ENCODE results near the gene ASPHD2. TPM values are rescaled to one million over a fixed set of nuclear protein-coding genes. Genes with fewer than 3 reads are reported as not detected.

ASPHD2 gene
- total and polyA plus RNA-seq, 11 donors: 0.07 to 1.5 (median 0.14) TPM; not detected in 2

- Histone ChIP-seq H3K27me3 (peaks cover 0 to 58% (median 4%) of the 10 kb centered on the region in 9 donors), H3K9me3 (no peaks in the 10 kb centered on the region), H3K4me1 (peaks cover 0 to 8% (median 0%) of the 10 kb centered on the region in 12 donors), H3K4me3 (no peak overlapping the region), H3K27ac (no peak overlapping the region), H3K36me3 (no peaks in the 10 kb centered on the region)
- intact Hi-C loops (cut with DNase I): loop anchor here in 1 of 10 donors (10.0 kb wide), 1 partner anchor 45 kb away; no protein-coding TSS in a partner anchor
- no peak for ATAC-seq
- TF ChIP-seq POLR2A (IDR thresholded peaks at IDR 0.05): no peak
- TF ChIP-seq CTCF (IDR thresholded peaks at IDR 0.05): no peak
- 48 to 59% (median 51%) methylated on average over 5 of the region's 5 CpGs for WGBS, 4 donors
- DNase-seq: no peak
Measured at GRCh38 chr22:26409719-26410335, 19.2 kb upstream of the ASPHD2 start.

DNA sequence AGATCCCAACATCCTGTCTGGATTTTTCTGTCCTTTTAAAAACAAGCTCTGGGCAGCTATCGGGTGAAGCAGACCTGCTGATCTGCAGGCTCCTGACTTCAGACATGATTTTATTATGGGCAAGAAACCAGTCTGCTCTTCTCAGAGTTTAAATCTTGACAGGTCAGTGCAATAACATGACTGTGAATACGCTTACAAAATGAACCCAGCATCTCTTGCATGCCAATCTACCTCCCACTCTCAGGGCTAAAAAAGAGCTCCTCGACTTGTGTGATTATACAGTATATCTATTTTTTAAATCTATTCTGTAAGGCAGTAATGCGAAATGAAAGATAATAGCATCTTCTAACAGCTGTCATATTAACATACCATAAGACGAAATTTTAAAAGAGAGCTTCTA lies 18.7 kb upstream of the ASPHD2 start:
- 54 to 74% (median 63%) methylated on average over 5 of the region's 5 CpGs for WGBS, 4 donors
- DNase-seq: no peak
- Histone ChIP-seq H3K36me3 (no peaks in the 10 kb centered on the region), H3K9me3 (no peaks in the 10 kb centered on the region), H3K27me3 (peaks cover 0 to 61% (median 9%) of the 10 kb centered on the region in 9 donors), H3K27ac (no peak overlapping the region), H3K4me1 (peaks cover 0 to 3% (median 0%) of the 10 kb centered on the region in 12 donors), H3K4me3 (no peak overlapping the region)
- intact Hi-C loops (cut with DNase I): no loop called here
- no peak for ATAC-seq
- TF ChIP-seq CTCF (IDR thresholded peaks at IDR 0.05) (no peak), POLR2A (IDR thresholded peaks at IDR 0.05) (no peak)

DNA sequence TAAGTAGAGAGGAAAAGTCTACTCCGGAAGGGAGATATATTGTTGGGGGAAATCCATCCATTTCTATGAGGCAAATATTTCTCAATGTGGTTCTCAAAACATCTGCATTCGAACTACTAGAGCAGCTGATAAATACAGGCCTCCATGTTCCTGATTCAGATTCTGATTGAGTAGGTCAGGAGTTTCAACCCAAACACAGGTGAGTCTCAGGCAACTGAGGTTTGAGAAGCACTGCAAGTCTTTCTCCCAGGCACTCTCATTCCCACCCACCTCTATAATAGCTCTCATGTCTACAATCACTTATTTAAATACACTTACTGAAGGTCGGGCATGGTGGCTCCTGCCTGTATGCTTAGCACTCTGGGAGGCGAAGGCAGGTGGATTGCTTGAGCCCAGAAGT lies 14.7 kb upstream of the ASPHD2 start:
- peaks cover 0 to 60% (median 12%) of the 10 kb centered on the region in 9 donors for H3K27me3 ChIP-seq
- intact Hi-C loops (cut with DNase I): no loop called here
- H3K36me3 ChIP-seq: no peaks in the 10 kb centered on the region
- no peak overlapping the region for H3K27ac ChIP-seq
- 78 to 87% (median 82%) methylated on average over 4 of the region's 4 CpGs for WGBS, 4 donors
- H3K4me3 ChIP-seq: no peak overlapping the region
- H3K9me3 ChIP-seq: no peaks in the 10 kb centered on the region
- ATAC-seq: no peak
- TF ChIP-seq POLR2A (IDR thresholded peaks at IDR 0.05): no peak
- no peak for TF ChIP-seq CTCF (IDR thresholded peaks at IDR 0.05)
- no peak for DNase-seq
- H3K4me1 ChIP-seq: peaks cover 0 to 7% (median 0%) of the 10 kb centered on the region in 12 donors

DNA sequence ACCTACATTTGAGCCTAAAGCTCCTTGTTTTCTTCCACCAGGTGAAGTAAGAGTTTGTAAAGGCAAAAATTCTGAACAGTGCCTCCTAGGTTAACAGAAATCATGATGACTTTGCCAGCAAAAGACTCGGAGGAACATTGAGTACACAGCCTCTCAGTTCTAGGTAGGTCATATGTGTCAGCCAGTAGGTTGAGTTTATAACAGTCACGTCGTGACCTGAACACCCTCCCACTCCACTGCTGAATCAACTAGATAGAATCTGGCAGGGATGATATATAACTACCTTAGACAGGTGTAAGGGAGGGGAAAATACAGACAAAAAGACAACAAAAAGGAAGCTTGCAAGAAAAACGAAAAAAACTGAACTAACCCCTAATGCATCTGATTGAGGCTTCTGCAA lies 12.8 kb upstream of the ASPHD2 start:
- H3K27ac ChIP-seq: no peak overlapping the region
- no peak for DNase-seq
- no peak overlapping the region for H3K4me3 ChIP-seq
- WGBS, 4 donors: 61 to 77% (median 64%) methylated on average over 4 of the region's 4 CpGs
- TF ChIP-seq CTCF (IDR thresholded peaks at IDR 0.05) (no peak), POLR2A (IDR thresholded peaks at IDR 0.05) (no peak)
- peaks cover 0 to 7% (median 0%) of the 10 kb centered on the region in 12 donors for H3K4me1 ChIP-seq
- no peak for ATAC-seq
- H3K9me3 ChIP-seq: no peaks in the 10 kb centered on the region
- H3K27me3 ChIP-seq: peaks cover 0 to 53% (median 12%) of the 10 kb centered on the region in 9 donors
- no peaks in the 10 kb centered on the region for H3K36me3 ChIP-seq
- intact Hi-C loops (cut with DNase I): no loop called here
